Left ventricle myocardium inferior (tissue), 1 donor: ENCODE data around the gene AMZ2. TPM values are rescaled to one million over a fixed set of nuclear protein-coding genes. Genes with fewer than 3 reads are reported as not detected.

ENCODE experiments used
- DNase-seq: peaks from one replicate; pipeline ENCODE4 v3.0.0-alpha.2; 2020
- H3K27ac ChIP-seq: fragments of 200-600 bp; replicated peaks from 2 replicates; pipeline ENCODE4 v1.8.0; 2021
- H3K27me3 ChIP-seq: fragments of 200-600 bp; 2 replicates; pipeline ENCODE4 v1.8.0; 2021; ENCODE audit warnings: low read depth
- H3K36me3 ChIP-seq: fragments of 200-600 bp; 2 replicates; pipeline ENCODE4 v1.8.0; 2021
- H3K4me1 ChIP-seq: fragments of 200-600 bp; 2 replicates; pipeline ENCODE4 v1.8.0; 2021
- H3K4me3 ChIP-seq: fragments of 200-600 bp; 2 replicates; pipeline ENCODE4 v1.8.0; 2021; ENCODE audit warnings: mild to moderate bottlenecking, moderate library complexity
- H3K9me3 ChIP-seq: fragments of 200-600 bp; replicated peaks from 2 replicates; pipeline ENCODE4 v1.8.0; 2021
- CTCF ChIP-seq: fragments of 200-600 bp; IDR thresholded peaks from 2 replicates; pipeline ENCODE4 v1.8.0; 2021; ENCODE audit warnings: antibody characterized with exemption, mild to moderate bottlenecking, borderline replicate concordance
- intact Hi-C: fragments of 100-400 bp; cut with micrococcal nuclease; formaldehyde crosslinking; loops from one replicate; pipeline ENCODE4 v1.11.0; 2022
- total RNA-seq: library from RNA; stranded (reverse); fragmentation: NEBNext Ultra II Directional; extraction: Animal tissue kit (Norgen Biotek cat#: 25700); gene quantifications from one replicate; pipeline ENCODE4 v1.2.1, GENCODE V29; 2021
- donor health status: DM: no; HTN: yes; CAD: no; lungs with severe emphysema.

Gene AMZ2
- total RNA-seq, 1 donor from 2014 or later: 99.9 TPM

- Histone ChIP-seq H3K27ac (no peak overlapping the region), H3K9me3 (no peaks in the 10 kb centered on the region), H3K27me3 (peaks cover 50% of the 10 kb centered on the region), H3K36me3 (no peaks in the 10 kb centered on the region), H3K4me1 (peaks cover 30% of the 10 kb centered on the region), H3K4me3 (no peak overlapping the region)
- no peak for DNase-seq
- TF ChIP-seq CTCF: no peak
- intact Hi-C loops: no loop called here
These were observed 45.8 kb downstream of the AMZ2 start for GRCh38 chr17:68293490-68294195.

GRCh38 chr17:68294196-68294555 is 46.3 kb downstream of the AMZ2 start:
- Histone ChIP-seq H3K9me3 (no peaks in the 10 kb centered on the region), H3K27ac (no peak overlapping the region), H3K27me3 (peaks cover 50% of the 10 kb centered on the region), H3K4me1 (peaks cover 30% of the 10 kb centered on the region), H3K36me3 (no peaks in the 10 kb centered on the region), H3K4me3 (no peak overlapping the region)
- no peak for DNase-seq
- no peak for TF ChIP-seq CTCF
- intact Hi-C loops: no loop called here

- no peak for TF ChIP-seq CTCF
- Histone ChIP-seq H3K27me3 (peaks cover 50% of the 10 kb centered on the region), H3K9me3 (no peaks in the 10 kb centered on the region), H3K4me3 (no peak overlapping the region), H3K36me3 (no peaks in the 10 kb centered on the region), H3K27ac (no peak overlapping the region), H3K4me1 (peaks cover 30% of the 10 kb centered on the region)
- no peak for DNase-seq
- intact Hi-C loops: no loop called here
These were observed 46.8 kb downstream of the AMZ2 start for GRCh38 chr17:68294617-68295016.

- Histone ChIP-seq H3K27me3 (peaks cover 50% of the 10 kb centered on the region), H3K36me3 (no peaks in the 10 kb centered on the region), H3K9me3 (no peaks in the 10 kb centered on the region), H3K27ac (no peak overlapping the region), H3K4me1 (peaks cover 28% of the 10 kb centered on the region), H3K4me3 (no peak overlapping the region)
- intact Hi-C loops: no loop called here
- no peak for DNase-seq
- no peak for TF ChIP-seq CTCF
These were observed 47.2 kb downstream of the AMZ2 start for GRCh38 chr17:68295086-68295485.

GRCh38 chr17:68296217-68297191 is 48.7 kb downstream of the AMZ2 start:
- Histone ChIP-seq H3K36me3 (no peaks in the 10 kb centered on the region), H3K27ac (no peak overlapping the region), H3K4me3 (no peak overlapping the region), H3K9me3 (no peaks in the 10 kb centered on the region), H3K27me3 (peaks cover 44% of the 10 kb centered on the region), H3K4me1 (peaks cover 18% of the 10 kb centered on the region)
- intact Hi-C loops: no loop called here
- no peak for TF ChIP-seq CTCF
- DNase-seq: no peak
